Measurements from ENCODE around the gene TAF8.

- TF ChIP-seq CTCF (IDR thresholded peaks at IDR 0.05) (no peak), POLR2A (IDR thresholded peaks at IDR 0.05) (no peak), POLR2AphosphoS5 (IDR thresholded peaks at IDR 0.05) (no peak)
Measured at GRCh38 chr6:42100029-42100901, 49.9 kb downstream of the TAF8 start.
